HG03196 (cell line): ENCODE data around the gene ERP29.
"Not testable (repeated sequence)": the region's sequence is repeated elsewhere in the genome, so short reads cannot be mapped to it uniquely, and the experiment has no call there.

Experiments
- ATAC-seq: cut with Tn5 transposase; IDR thresholded peaks from one replicate; pipeline ENCODE4 v1.9.1; 2021; ENCODE audit not compliant: unreplicated experiment

The ERP29 gene

GRCh38 chr12:112001576-112001975 is 11.7 kb upstream of the ERP29 start:
- no peak for ATAC-seq

GRCh38 chr12:112004041-112004440 is 9.2 kb upstream of the ERP29 start:
- ATAC-seq: no peak

DNA sequence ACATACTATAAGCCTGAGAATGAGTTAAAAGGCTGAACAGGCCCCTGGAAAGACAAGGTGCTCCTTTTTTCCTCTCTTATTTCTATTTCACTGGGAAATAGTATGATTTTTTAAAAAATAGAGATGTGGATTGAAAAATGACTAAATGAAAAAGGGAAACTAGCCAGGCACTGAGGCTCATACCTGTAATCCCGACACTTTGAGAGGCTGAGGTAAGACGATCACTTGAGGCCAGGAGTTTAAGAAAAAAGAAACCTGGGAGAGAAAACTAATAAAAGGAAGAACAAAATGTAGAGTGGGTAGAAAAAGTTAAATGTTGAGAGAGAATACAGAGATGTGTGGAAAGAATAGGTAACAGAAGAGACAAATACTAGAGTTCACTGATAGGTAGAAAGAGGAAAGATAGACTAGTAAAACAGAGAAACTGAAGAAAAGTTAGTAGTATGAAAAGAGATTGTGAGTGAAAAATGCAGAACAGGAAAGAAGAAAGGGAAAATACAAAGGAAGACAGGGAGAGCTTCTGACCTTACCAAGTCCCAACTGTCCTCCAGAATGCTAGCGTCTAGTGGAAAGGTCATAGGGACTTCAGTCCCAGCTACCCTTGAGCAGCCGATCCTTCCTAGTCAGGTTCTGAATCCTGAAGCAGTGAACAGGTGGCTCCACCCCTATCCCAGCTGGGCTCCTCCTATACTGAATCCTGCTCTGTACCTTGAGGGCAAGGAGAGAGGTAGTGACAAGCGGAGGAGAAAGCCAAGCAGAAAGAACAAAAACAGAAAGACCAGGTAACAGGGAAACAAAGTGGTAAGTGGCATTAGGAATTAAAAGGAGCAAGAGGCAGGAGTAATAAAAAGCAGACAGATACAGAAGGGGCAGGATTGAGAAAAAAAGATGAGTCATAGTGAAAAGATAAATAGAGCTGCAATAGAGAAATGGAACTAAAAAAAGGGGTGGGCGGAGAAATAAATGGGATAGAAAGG is 7.5 kb upstream of the ERP29 start:
- ATAC-seq: no peak

GRCh38 chr12:112007945-112008344 is 5.3 kb upstream of the ERP29 start:
- ATAC-seq: no peak

GRCh38 chr12:112008918-112009317 is 4.3 kb upstream of the ERP29 start:
- ATAC-seq: no peak

DNA sequence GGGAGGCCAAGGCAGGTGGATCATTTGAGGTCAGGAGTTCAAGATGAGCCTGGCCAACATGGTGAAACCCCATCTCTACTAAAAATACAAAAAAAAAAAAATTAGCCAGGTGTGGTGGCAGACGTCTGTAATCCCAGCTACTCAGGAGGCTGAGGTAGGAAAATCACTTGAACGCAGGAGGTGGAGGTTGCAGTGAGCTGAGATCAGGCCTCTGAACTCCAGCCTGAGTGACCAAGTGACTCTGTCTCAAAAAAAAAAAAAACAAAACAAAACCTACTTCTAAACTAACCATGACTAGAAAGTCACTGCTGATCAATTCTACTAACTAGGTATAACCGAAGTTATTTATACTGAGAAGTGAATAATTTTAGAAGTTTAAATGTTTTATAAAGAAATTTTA is 3.6 kb upstream of the ERP29 start:
- not testable (repeated sequence) for ATAC-seq

DNA sequence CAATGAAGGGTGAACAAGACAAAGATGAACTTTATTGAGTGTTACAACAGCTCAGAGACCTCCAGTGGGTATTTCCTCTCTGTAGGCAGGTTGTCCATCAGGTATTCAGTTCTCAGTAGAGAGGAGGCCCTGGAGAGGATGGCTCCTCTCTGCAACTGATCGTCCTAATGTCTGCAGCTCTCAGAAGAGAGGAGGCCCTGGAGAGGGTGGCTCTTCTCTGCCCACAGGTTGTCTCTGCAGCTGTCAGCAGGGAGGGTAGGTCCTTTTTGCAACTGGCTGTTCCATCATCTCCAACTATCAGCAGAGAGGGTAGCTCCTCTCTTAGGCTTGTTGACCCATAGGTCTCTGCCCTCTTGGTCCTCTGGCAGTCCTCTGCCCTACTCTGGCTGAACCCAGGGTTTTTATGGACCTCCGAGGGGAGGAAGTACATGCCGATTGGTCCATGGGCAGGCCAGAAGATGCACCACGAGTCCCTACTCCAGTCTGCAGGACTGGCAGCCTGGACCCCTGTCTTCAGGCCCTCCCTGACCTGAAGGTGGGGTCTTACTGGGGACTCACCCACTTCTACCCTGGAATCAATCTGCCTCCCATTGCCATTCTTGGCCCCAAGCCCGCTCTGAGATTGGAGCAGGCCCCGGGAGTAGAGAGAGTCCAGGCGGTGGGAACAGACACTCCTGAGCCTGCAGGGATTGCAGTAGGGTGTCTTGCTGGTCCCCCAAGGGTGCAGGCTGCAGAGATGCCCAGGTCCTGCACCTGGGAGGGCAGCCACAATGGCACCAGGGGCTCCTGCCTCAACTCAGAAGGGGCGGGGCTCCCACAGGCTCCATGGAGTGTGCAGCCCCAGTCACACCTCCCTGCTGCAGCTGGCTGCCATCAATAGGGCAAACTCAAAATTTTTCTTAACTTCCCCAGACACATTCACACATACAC is 2.5 kb upstream of the ERP29 start:
- ATAC-seq: no peak

DNA sequence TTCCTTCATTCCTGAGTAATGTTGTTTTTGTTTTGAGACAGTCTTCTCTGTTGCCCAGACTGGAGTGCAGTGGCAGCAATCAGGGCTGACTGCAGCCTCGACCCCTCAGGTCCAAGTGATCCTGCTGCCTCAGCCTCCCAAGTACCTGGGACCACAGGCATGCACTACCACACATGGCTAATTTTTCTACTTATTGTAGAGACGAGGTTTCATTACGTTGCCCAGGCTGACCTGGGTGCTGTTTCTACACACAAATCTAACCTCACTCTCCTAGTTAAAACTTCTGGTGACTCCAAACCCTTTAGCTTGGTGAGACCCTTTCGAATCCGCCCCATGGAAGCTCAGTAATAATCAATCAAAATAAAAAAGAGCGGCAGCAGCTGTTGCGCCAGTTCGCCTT is 1.5 kb upstream of the ERP29 start:
- ATAC-seq: no peak

DNA sequence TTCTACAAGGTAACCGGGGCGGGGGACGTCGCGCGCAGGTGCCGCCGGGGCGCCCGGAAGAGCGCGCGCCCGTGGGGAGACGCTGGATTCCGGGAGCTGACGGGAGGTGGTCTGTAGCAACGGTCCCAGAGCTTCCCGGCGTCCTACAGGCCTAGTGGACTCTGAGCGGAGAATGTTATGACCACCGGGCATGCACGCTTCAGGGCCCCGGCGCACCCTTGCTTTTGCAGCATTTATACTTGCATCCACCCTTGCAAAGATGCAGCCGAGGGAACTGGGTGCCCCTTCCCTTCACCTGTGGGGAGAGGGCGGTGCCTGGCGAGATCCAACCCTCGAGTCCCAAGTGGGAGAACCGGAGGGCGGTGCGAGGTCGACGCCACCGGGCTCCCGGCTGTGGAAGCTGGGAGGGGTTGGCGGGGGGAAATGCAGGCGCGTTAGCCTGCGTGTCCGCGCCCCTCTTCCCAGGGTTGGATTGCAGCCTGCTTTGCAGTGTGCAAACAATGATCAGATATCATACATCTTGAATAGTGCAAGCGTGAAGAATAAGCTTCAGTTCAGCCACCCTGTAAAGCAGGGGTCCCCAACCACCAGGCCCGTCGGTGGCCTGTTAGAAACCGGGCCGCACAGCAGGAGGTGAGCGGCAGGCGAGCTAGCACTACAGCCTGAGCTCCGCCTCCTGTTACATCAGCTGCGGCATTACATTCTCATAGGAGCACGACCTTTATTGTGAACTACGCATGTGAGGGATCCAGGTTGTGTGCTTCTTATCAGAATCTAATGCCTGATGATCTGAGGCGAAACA is 576 bp downstream of the ERP29 start:
- peak; percentile 26 for ATAC-seq

GRCh38 chr12:112015938-112016337 is 2.7 kb downstream of the ERP29 start:
- ATAC-seq: no peak

- no peak for ATAC-seq
These were observed 3.8 kb downstream of the ERP29 start for GRCh38 chr12:112017041-112017440.

DNA sequence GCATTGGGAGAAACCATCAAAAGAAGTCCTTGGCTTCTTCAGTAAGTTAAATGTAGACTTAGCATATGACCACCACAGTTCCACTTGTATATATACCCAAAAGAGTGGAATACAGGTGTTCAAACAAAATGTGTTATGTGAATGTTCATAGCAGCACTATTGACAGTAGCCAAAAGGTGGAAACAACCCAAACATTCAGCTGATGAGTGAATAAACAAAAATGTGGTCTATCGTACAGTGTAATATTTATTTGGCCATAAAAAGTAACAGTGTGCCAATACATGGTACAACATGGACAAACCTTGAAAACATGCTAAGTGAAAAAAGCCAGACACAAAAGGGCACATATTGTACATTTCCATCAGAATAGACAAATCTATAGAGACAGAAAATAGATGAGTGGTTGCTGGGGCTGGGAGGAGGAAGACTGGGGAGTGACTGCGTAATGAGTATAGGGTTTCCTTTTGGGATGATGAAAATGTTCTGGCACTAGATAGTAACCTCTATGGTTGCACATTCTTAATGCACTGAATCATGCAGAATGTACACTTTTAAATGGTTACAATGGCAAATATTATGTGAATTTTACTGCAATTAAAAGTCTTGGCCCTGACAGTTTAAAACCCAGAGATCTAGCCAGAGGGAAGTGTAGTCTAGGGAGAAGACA is 5.5 kb downstream of the ERP29 start:
- ATAC-seq: no peak

DNA sequence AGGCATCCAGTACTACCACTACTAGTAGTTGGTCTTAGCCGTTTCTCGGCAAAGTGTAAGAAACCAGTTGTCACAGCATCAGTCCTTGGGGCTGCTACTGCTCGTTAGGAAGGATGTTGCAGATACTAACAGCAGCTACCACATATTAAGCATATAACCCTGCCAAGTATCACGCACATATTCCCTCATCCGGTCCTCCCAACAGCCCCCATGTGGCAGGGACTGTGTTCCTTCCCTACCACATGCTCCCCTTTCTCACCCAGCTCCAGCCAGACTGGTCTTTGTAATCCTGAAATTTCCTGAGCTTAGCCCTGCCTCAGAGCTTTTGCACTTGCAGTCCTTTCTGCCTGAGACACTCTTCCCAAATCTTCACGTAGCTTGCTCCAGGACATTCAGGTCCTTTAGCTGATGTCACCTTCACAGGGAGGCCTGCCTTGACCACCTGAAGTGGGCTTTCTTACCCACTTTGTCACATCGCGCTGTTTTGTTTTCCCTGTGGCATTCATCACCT is 7.8 kb downstream of the ERP29 start:
- ATAC-seq: no peak

GRCh38 chr12:112022241-112023016 is 9.2 kb downstream of the ERP29 start:
- no peak for ATAC-seq

DNA sequence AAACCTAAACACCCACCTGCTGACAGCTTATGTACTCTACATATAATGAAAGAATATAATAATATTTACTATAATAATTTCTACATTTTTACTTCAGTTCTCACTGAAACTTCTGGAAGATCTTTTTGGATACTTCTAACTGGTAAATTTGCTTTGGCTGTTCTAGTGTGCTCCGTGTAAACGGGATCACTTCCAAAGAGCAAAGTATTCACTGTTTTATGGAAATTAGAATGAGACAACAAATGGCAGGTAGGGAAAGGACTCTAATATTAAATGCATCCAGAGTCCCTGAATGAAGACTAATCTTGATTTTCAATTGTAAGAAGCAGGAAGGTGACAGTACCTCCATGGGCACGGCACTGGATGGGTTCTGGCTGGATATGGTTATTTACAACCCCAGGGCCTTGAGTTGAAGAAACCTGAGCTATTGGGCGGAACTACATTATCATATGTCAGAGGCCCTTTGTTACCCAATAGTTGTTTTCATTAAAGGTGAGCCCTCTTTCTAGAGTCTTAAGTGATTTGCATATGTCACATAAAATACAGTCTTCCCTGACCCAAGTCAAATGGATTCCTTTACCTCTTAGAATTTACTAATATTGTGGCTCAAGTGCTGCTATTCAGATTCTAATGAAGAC is 10.7 kb downstream of the ERP29 start:
- no peak for ATAC-seq

DNA sequence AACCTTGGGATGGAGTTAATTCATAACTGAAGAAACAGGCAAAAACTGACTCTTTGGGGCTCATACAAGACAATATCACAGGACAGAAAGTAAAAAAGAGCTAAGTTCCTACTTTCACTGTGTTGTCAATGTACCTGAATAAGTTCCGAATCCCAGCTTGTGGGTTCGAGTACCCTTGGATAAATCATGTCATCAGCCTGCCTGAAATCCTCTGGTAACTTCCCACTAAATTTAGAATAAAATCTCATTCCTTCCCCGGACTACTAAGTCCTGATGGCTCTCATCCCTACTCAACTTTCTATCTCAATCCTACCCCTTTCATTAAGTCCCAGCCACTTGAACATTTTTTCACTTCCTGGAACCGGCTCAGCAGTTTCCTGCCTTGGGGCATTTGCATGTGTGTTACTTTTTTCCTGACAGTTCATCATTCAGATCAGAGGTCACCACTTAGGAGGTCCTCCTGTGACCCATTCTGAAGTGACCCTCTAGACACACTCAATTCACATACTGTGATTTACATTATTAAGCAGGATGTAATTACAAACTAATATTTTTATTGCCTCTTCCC is 12.7 kb downstream of the ERP29 start:
- ATAC-seq: no peak

- no peak for ATAC-seq
These were observed 16.1 kb downstream of the ERP29 start for GRCh38 chr12:112029301-112029700.

GRCh38 chr12:112031472-112031871 is 18.2 kb downstream of the ERP29 start:
- no peak for ATAC-seq

DNA sequence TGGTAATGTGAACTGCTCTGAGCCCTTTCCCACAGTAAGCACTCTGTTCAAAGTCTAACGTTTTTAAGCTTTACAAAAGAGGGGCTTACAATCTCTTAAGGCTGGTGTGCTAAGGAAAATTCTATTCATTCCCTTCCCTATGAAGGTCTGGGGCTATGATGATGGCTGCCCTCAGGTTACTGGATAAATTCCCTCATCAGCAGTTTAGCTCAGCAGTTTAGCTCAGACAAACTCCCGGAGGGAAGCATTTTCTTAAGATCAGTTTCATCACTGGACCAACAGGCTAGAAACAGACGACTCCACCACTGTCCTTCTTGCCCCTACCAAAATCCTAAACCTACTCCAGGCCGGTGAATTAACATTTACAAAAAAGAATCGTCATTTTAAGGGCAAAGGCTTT is 19.1 kb downstream of the ERP29 start:
- no peak for ATAC-seq
